ENCODE measurements around the gene DIAPH1.

GRCh38 chr5:141504216-141504615 lies 114.6 kb downstream of the DIAPH1 start:
- TF ChIP-seq RAD21 (IDR thresholded peaks at IDR 0.05; ENCODE audit: low read depth) (no peak), POLR2A (IDR thresholded peaks at IDR 0.05; ENCODE audit: borderline replicate concordance, extremely low read depth, insufficient read depth, insufficient read length) (no peak), EZH2 (IDR thresholded peaks at IDR 0.05) (no peak), MAX (IDR thresholded peaks at IDR 0.05) (no peak), ZNF274 (IDR thresholded peaks at IDR 0.05; ENCODE audit: low read depth, low read length) (no peak), ZBTB33 (IDR thresholded peaks at IDR 0.05; ENCODE audit: extremely low read depth, insufficient replicate concordance, low read length) (no peak), CBX3 (IDR thresholded peaks at IDR 0.05; ENCODE audit: low read depth) (no peak), SRF (IDR thresholded peaks at IDR 0.05; ENCODE audit: low read depth) (no peak)
- TF ChIP-seq, protein P1, sequence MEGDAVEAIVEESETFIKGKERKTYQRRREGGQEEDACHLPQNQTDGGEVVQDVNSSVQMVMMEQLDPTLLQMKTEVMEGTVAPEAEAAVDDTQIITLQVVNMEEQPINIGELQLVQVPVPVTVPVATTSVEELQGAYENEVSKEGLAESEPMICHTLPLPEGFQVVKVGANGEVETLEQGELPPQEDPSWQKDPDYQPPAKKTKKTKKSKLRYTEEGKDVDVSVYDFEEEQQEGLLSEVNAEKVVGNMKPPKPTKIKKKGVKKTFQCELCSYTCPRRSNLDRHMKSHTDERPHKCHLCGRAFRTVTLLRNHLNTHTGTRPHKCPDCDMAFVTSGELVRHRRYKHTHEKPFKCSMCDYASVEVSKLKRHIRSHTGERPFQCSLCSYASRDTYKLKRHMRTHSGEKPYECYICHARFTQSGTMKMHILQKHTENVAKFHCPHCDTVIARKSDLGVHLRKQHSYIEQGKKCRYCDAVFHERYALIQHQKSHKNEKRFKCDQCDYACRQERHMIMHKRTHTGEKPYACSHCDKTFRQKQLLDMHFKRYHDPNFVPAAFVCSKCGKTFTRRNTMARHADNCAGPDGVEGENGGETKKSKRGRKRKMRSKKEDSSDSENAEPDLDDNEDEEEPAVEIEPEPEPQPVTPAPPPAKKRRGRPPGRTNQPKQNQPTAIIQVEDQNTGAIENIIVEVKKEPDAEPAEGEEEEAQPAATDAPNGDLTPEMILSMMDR (IDR thresholded peaks at IDR 0.05 in 2 of 3, conservative IDR thresholded peaks at IDR 0.05 in 1 of 3; ENCODE audit: borderline replicate concordance in 1 of 3, insufficient read depth in 1 of 3, low read depth in 2 of 3, low read length in 2 of 3), result no peak

Measured in HCT116 (cell line).